NCI-H1048 (cell line): ENCODE data around the gene ANTXR2.
"Not testable (repeated sequence)": the region's sequence is repeated elsewhere in the genome, so short reads cannot be mapped to it uniquely, and the experiment has no call there.

Experiments used
- DNase-seq: peaks from one replicate; lab custom pipeline; 2025; lab: John Stamatoyannopoulos, UW

Gene ANTXR2

DNA sequence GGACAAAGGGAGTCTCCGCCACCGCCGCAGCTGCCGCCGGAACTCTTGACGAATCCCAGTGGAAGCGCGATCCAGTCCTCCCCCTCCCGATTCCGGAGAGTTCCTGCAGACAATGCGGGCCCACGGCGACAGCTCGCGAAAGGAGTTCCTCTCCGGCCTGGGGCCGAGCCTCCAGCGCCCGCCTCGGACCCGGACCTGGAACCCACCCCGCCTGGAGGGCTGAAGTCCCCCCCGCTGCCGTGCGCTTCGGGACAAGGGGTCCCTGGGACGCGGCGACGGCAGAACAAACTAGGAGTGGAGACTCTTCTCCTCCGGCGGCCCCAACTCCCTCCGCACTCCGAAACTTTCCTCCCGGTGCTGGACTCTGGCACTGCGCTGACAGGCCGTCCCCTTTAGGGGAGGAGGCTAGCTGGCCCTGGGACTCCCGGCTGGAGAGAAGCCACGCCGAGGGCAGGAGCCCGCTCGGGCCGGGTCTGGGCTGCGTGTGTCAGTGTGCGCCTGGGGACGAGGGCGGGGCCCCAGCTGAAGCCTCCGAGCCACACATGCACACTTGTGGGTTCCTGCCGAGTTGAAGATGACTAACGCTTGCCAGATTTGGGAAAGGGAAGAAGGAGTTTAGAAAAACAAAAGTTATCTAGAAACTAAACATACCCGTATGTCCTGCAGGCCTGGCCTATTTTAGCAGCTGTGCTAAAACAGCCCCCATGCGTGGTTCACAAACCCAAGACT is at the start of gene ANTXR2:
ANTXR2 (minus strand) TSS at position 486 of the 729 bp plus-strand sequence. CDS start 669 bp downstream, outside the sequence.
- peak; percentile 29 for DNase-seq

DNA sequence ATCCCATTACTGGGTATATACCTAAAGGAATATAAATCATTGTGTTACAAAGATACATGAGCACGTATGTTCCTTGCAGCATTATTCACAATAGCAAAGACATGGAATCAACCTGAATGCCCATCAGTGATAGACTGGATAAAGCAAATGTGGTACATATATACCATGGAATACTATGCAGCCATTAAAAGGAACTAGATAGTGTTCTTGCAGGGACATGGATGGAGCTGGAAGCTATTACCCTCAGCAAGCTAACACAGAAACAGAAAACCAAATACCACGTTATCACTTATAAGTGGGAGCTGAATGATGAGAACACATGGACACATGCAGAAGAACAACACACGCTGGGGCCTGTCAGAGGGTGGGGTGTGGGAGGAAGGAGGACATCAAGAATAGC is 48.8 kb upstream of the ANTXR2 start:
- not testable (repeated sequence) for DNase-seq

DNA sequence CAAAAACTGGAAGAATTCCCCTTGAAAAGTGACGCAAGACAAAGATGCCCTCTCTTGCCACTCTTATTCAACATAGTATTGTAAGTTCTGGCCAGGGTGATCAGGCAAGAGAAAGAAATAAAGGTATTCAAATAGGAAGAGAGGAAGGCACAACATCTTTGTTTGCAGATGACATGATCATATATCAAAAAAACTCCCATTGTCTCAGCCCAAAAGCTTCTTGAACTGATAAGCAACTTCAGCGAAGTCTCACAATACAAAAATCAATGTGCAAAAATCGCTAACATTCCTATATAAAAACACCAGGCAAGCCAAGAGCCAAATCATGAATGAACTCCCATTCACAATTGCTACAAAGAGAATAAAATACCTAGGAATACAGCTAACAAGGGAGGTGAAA is 46.6 kb upstream of the ANTXR2 start:
- DNase-seq = not testable (repeated sequence)

DNA sequence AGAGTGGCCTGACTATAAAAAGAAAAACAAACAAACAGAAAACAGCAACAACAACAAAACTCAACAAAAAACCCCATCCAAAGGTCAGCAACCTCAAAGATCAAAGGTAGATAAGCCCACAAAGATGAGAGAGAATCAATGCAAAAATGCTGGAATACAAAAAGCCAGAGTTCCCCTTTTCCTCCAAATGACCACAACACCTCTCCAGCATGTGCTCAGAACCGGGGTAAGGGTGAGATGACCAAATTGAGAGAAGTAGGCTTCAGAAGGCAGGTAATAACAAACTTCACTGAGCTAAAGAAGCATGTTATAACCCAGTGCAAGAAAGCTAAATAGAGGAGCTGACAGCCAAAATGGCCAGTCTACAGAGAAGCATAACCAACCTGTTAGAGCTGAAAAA is 43.5 kb upstream of the ANTXR2 start:
- DNase-seq = no peak

DNA sequence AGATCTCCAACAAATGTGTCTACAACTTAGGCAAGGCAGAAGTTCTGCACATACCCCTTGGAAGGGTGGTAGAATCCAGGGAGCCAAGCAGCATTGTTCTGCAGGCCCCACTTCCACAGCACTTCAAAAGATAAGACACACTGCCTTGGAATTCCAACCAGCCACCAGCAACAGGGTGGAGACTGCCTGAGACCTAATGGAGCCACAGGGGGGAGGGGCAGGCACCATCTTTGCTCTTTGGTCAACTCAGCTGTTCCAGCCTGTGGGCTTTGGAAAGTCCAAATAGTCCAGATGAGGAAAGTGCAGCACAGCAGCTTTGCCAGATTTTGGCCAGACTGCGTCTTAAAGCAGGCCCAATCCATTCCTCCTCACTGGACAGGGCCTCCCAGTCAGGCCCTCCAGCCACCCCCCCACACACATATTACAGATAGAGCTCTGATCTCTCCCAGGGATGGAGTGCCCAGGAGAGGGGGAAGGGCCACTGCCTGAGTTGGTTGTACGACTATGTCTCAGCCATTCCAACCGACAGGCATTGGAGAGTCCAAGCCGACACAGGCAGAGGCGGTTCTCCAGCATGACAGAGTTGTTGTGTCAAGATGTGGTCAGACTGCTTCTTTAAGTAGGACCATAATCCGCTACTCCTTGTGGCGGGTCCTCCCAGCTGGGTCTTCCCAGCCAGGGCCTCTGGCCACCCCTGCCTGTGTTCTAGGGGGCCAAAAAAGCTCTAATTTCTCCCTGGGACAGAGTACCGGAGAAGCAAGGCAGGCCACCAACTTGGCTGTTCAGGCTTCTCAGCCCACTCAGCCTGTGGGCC is 42.5 kb upstream of the ANTXR2 start:
- DNase-seq = no peak

DNA sequence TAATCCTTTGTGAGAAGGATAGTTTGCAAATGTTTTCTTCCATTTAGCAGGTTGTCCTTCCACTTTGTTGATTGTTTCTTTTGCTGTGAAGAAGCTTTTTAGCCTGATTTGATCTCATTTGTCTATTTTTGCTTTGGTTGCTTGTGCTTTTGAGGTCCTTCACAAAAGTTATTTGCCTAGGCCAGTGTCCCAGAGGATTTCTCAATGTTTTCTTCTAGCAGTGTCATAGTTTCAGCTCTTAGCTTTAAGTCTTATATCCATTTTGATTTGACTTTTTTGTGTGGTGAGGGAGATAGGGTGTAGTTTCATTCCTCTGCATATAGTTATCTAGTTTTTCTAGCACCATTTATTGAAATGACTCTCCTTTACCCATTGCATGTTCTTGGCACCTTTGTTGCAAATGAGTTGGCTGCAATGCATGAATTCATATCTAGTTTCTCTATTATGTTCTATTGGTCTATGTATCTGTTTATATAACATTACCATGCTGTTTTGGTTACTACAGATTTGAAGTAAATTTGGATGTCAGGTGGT is 41.8 kb upstream of the ANTXR2 start:
- DNase-seq = no peak

DNA sequence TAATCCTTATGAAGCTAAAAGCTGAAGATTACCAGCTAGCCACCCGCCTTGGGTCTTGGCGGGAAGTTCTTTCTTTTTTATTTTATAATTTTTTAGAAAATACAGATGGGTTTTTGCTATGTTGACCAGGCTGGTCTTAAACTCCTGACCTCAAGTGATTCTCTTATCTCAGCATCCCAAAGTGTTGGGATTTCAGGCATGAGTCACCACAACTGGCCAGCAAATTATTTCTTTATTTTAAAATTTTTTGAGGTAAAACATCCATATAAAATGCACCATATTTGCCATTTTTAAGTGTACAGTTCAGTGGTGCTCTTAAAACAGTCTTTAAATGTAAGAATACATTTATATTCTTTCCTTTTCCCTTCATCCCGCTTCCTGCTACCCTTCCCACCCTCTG is 40.6 kb upstream of the ANTXR2 start:
- DNase-seq = no peak

DNA sequence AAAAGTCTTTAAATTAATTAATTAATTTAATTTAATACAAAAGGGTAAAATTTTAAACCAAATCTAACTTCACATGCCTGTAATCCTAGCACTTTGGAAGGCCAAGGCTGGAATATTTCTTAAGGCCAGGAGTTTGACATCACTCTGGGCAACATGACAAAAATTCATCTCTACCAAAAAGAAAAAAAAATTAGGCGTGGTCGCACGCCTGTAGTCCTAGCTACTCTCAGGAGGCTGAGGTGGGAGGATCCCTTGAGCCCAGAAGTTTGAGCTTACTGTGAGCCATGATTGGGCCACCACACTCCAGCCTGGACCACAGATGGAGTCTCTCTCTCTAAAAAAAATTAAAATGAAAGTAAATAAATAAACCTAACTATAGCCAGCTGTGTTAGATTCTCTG is 39.2 kb upstream of the ANTXR2 start:
- DNase-seq = no peak

DNA sequence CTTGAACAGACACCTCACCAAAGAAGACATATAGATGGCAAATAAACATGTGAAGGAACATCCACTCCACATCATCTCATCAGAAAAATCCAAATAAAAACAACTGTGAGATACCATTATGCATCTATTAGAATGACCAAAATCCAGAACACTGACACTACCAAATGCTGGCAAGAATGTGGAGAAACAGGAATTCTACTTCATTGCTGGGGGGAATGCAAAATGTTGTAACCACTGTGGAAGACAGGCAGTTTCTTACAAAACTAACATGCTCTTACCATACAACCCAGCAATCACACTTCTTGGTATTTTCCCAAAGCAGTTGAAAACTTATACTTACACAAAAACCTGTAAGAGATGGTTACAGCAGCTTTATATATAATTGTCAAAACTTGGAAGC is 38.2 kb upstream of the ANTXR2 start:
- DNase-seq = no peak

DNA sequence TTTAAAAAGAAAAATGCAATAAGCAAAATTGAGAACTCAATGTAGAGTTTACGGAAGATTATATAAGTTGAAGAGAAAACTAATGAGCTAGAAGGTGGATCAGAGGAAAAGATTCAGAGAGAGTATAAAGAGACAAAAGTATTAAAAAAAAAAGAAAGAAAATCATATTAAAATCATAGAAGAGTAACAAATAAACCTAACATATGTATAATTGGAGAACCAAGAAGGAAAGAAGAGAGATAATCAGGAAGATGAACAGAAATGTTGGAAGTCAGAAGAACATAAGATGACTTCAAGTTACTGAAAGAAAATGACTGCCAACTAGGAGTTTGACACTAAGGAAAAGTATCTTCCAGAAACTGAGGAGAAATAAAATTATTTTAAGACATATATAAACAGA is 34.3 kb upstream of the ANTXR2 start:
- DNase-seq = no peak

DNA sequence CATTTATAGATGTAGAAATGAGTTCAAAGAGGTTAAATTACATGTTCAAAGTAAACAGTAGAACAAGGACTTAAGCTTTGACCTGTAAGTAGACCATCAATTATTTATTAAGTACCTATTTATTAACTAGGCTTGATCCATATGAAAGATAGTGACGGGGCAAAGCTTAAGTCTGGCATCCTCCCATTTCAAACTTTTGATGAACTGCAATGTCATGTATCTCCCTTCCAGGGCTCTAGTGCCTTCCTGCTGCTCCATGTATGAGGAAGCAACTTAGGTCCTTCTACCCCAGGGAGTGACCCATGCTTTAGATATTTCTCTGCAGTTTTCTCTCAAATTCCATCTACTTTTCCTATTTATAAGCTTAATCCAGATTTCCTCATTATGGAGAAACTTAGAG is 31.9 kb upstream of the ANTXR2 start:
- no peak for DNase-seq

DNA sequence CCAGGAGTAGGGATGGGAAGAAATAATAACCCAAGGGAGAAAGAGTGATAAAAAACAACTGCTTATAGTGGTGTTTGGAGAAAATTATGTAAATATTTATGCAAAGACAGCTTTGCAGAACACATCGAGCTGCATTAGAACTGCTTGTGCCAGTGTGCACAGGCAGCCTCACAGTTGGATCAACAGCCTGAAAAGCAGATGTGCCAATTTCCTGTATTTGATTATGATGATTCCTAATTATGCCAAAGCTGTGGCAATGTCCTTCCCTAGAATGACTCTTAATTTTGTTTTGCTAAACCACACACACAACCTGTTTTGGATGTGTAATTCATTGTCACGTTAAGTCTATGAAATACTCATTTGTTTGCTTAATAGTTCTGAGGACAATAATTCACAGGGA is 30.6 kb upstream of the ANTXR2 start:
- peak; percentile 13 for DNase-seq

DNA sequence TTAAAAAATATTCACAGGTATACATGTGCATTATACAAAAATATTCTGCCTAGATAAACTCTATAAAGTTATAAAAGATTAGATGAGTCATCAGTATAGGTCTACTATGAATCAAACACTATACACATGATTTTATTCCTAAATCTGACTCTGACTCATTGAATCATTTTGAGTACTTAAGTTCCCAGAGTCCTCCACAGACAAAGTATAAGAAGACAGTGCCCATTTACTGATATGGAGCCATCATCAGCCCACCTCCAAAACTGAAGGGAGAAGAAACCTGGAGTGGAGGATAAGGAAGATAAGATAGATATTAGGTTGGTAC is 28.7 kb upstream of the ANTXR2 start:
- no peak for DNase-seq

DNA sequence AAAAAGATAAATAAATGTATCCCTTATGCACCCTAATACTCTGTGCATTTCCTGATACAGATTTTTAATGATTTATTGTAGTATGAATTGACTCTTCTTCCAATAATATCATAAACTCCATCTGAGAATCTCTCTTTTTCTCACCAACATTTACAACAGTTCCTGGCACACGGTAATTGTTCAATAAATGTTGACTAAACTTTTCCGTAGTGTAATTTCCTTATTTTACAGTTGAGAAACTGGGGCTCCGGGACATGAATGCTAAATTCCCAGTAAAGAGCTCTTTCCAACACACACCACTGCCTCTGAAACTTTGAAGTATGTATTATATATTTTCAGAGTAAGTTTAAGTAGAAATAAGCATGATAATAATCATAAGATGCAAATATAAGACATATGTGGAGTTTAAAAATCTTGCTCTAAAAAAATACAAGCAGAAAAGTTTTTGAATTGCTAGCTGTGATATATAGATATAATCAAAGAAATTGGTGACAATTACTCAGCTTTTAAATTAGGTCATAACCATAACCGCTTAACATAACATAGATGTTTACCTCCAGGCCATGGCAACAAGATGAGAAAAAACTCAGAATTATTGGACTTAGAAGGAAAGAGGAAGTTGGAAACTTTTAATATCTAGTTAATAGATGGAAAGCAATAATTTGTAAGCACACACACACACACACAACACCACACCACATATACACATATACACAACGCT is 28.2 kb upstream of the ANTXR2 start:
- DNase-seq = no peak

DNA sequence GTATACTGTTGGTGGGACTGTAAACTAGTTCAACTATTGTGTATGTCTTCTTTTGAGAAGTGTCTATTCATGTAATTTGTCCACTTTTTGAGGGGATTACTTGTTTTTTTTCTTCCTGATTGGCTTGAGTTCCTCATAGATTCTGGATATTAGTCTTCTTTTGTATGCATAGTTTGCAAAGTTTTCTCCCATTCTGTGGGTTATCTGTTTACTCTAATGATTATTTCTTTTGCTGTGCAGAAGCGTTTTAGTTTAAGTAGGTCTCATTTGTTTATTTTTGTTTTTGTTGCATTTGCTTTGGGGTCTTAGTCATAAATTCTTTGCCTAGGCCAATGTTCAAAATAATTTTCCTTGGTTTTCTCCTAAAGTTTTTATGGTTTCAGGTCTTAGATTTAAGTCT is 26.6 kb upstream of the ANTXR2 start:
- DNase-seq = no peak

DNA sequence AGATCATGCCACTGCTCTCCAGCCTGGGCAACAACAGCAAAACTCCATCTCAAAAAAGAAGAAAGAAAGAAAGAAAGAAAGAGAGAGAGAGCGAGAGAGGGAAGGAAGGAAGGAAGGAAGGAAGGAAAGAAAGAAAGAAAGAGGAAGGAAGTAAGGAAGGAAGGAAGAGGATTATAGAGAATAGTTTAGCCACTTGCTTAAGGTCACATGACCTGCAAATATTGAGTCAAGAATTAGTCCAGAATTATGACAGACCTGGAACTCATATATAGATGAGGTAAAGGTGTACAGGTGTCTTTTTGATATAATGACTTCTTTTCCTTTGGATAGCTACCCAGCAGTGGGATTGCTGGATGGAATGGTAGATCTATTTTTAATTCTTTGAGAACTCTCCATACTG is 25.6 kb upstream of the ANTXR2 start:
- no peak for DNase-seq

DNA sequence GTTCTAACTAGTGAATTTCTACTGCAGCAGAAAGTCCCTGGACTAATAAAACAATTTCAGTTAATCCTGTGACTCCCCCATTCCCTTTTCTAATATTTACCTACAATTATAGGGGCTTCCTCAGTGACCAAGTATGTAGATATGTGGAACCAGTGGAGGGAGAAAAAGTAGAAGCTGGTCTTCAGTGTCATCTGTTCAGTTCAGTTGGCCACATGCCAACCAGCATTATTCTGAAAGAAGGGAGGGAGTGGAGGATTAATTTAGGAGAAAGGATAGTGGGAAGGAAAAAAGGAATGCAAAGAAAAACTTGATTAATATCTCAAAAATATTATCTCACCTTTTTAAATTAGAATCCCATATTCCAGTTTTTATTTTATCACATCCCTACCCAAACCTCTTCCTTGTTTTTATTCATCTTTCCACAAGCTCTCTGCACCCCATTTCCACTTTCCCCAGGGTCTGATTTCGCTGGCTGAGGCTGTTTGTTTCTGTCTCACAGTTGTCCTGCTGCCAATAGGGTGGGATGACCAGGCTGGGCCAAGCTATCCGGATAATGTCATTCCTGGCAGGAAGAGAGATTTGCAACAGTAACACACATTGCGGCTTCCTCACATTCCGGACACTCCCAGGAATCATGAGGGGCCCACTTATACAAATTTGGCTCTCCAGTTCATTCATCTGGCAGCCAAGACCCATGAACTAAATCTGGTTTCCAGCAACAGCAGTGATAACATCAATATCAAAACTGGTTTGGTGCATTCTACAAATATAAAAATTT is 24.6 kb upstream of the ANTXR2 start:
- DNase-seq = no peak

DNA sequence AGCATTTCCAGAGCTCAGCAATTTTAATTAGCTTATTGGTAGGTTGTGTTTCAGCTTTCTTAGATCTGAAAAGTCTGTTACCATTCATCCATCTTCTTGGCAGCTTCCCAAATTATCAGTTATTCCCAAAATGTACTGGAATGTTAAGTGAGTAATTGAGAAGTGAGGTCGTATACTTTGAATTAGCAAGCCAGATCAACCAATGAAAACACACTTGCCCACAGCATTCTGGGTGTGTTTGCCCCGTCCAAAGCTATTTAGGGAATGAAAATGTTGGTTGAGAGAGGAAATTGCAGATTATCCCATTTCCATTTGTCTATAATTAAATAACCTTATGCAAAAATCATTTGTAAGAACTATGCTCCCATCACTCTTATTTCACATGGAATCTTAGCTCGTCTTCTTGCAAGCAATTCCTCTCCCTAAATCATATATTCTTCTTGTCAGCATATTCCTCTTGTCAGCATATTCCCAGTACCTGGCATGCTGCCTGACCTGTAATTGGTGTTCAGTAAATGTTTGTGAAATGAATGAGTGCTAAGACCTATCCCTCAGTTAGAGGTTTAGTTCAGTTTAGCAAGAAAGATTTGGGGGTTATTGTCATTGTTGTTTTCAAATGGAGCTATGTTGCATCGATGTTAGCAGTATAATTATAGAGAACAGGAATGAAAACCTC is 23.3 kb upstream of the ANTXR2 start:
- DNase-seq = no peak

DNA sequence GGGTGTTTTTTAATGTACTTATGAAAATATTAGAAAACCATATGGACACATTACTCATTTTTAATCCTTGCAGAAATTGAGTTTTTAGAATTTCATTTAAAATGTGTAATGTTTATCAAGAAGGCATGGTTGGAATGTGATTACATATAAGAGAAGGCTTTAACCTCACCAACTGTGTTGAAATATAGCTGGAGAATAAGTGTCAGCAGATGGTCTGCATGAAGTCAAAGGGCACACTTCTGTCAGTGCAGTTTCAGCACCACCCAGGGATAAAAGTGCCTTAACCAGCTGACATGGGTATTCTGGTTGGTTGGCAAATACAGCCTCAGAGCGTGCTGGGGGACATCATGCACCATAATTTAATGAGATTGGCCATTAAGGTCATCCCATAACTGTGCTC is 21.2 kb upstream of the ANTXR2 start:
- DNase-seq = no peak

DNA sequence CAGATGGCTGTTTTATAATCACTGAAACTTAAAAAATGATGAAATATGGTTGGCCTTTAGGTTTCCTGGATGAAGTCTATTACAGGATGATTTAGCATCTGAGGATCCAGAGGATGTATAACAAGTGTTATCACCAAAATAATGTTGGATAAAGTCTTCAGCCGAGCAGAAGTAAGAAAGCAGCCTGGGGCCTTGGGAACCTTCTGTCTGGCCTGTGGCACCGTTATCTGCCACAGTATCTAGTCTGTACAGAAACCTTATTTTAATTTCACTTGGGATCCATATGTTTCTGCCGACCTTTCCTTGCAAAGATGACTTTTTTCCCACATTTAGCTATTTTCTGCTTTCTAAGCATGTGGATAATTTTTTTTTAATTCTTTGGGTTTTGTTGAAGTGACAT is 20.5 kb upstream of the ANTXR2 start:
- DNase-seq = no peak

DNA sequence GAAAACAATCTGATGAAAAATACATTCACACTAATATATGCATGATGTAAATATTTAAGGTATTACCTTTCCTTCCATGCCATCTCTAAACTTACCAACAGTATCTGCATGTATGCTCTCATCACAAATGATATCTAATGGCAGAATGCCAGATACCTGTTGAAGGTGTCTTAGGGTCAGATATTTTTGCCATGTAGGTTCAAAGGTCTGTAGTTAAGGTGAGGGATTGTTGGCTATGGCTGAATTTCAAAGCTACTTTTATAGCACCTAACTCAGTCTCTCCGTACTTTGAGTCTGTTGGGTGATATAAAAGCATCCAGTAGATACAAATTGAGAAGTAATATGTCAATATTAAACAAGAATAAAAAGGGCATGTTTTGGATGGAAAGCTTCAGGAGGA is 19.8 kb upstream of the ANTXR2 start:
- no peak for DNase-seq
